ENCODE data around the gene ASMTL. TPM values are rescaled to one million over a fixed set of nuclear protein-coding genes. Genes with fewer than 3 reads are reported as not detected.
A peak's percentile ranks its signal among the peaks of the same experiment; 100 is the strongest.
"Not testable (repeated sequence)": the region's sequence is repeated elsewhere in the genome, so short reads cannot be mapped to it uniquely, and the experiment has no call there.

ASMTL gene
- total RNA-seq, 2 donors from 2014 or later, result 84.8 to 94.2 TPM

DNA sequence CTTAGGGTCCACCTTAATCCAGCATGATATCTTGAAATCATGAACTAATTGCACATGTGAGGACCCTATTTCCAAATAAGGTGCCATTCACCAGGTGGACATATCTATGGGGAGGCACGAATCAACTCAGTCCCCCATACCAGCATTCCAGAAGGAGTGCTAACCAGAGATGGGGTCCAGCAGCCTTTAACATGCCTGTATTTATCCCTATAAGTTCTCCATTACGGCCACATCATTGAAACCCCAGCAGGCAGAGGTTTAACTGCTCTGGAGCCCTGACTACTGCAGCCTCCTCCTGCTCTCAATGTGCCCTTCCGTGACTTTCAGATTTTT is 3.2 kb upstream of the ASMTL start:
- DNase-seq (ENCODE audit: low spot score) (no peak), ATAC-seq (no peak)
- Mint-ChIP-seq H3K36me3 (no peaks in the 10 kb centered on the region), H3K27ac (peak overlapping the region; percentile 14 to 28), H3K4me3 (peak overlapping the region; percentile 27), H3K9me3 (no peaks in the 10 kb centered on the region), H3K4me1 (ENCODE audit: low read depth in 2 of 2) (peaks cover 5 to 6% of the 10 kb centered on the region in 2 donors), H3K27me3 (no peaks in the 10 kb centered on the region)

GRCh38 chrX:1453951-1454785 is 1.5 kb upstream of the ASMTL start:
- peak overlapping the region in 1 of 2 donors; percentile 17 for H3K27ac Mint-ChIP-seq
- peak overlapping the region; percentile 53 for H3K4me3 Mint-ChIP-seq
- H3K9me3 Mint-ChIP-seq, result peaks cover 8% of the 10 kb centered on the region
- peak; percentile 41 to 56 for ATAC-seq
- DNase-seq (ENCODE audit: low spot score), result peak; percentile 89
- H3K4me1 Mint-ChIP-seq (ENCODE audit: low read depth in 2 of 2), result peaks cover 15 to 17% of the 10 kb centered on the region in 2 donors
- H3K27me3 Mint-ChIP-seq, result no peaks in the 10 kb centered on the region
- peaks cover 11% of the 10 kb centered on the region for H3K36me3 Mint-ChIP-seq

DNA sequence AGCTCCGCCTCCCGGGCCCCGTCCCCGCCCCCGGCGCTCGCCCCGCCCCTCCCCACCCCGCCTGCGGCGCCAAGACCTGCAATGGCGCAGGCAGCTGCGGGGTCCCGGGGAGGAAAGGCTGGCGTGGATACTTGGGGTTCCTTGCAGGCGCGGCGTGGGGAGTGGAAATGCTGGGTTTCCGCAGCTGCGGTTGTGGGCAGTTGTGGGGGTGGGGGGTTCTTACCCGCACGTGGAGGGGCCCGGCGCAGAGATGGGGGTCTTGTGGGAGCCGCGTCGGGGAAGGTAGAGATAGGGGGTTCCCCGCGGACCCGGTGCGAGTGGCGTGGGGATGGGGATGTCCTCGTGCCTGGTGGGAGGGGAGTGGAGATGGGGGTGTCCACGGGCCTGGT is 680 bp upstream of the ASMTL start:
- Mint-ChIP-seq H3K27me3 (no peaks in the 10 kb centered on the region), H3K9me3 (peaks cover 16% of the 10 kb centered on the region), H3K27ac (peak overlapping the region; percentile 1 to 71), H3K4me1 (ENCODE audit: low read depth in 2 of 2) (peaks cover 23 to 25% of the 10 kb centered on the region in 2 donors), H3K36me3 (peaks cover 18% of the 10 kb centered on the region), H3K4me3 (peak overlapping the region; percentile 89)
- DNase-seq (ENCODE audit: low spot score), result peak; percentile 85
- peak; percentile 39 to 59 for ATAC-seq

- ATAC-seq (no peak), DNase-seq (ENCODE audit: low spot score) (no peak)
- Mint-ChIP-seq H3K27me3 (no peaks in the 10 kb centered on the region), H3K4me3 (peak overlapping the region; percentile 89), H3K27ac (peak overlapping the region; percentile 1 to 71), H3K4me1 (ENCODE audit: low read depth in 2 of 2) (peaks cover 38 to 40% of the 10 kb centered on the region in 2 donors), H3K9me3 (peaks cover 29% of the 10 kb centered on the region), H3K36me3 (peaks cover 33% of the 10 kb centered on the region)
These were observed 821 bp downstream of the ASMTL start for GRCh38 chrX:1451661-1452515.

- DNase-seq (ENCODE audit: low spot score), result no peak
- Mint-ChIP-seq H3K36me3 (peaks cover 37% of the 10 kb centered on the region), H3K27me3 (no peaks in the 10 kb centered on the region), H3K4me3 (peak overlapping the region; percentile 89), H3K9me3 (peaks cover 29% of the 10 kb centered on the region), H3K4me1 (ENCODE audit: low read depth in 2 of 2) (peaks cover 42 to 46% of the 10 kb centered on the region in 2 donors), H3K27ac (peak overlapping the region in 1 of 2 donors; percentile 71)
- no peak for ATAC-seq
These were observed 1.5 kb downstream of the ASMTL start for GRCh38 chrX:1451251-1451660.

DNA sequence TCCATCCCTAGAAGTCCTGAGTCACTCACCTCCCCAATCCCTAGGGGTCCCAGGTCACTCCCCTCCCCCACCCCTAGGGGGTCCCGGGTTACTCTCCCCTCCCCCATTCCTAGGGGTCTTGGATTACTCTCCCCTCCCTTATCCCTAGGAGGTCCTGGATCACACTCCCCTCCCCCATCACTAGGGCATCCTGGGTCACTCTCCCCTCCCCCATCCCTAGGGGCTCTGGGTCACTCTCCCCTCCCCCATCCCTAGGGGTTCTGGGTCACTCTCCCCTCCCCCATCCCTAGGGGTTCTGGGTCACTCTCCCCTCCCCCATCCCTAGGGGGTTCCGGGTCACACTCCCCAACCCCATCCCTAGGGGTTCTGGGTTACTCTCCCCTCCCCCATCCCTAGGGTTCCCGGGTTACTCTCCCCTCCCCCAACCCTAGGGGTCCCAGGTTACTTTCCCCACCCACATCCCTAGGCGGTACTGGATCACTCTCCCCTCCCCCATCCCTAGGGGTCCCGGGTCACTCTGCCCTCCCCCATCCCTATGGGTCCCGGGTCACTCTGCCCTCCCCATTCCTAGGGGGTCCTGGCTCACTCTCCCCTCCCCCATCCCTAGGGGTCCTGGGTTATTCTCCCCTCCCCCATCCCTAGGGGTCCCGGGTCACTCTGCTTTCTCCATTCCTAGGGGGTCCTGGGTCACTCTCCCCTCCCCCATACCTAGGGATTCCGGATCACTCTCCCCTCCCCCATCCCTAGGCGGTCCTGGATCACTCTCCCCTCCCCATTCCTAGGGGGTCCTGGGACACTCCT is 2.1 kb downstream of the ASMTL start:
- H3K4me1 Mint-ChIP-seq (ENCODE audit: low read depth in 2 of 2), result peaks cover 45 to 47% of the 10 kb centered on the region in 2 donors
- peaks cover 37% of the 10 kb centered on the region for H3K36me3 Mint-ChIP-seq
- DNase-seq (ENCODE audit: low spot score), result no peak
- no peaks in the 10 kb centered on the region for H3K27me3 Mint-ChIP-seq
- H3K9me3 Mint-ChIP-seq, result peaks cover 29% of the 10 kb centered on the region
- no peak for ATAC-seq
- peak overlapping the region; percentile 2 to 89 for H3K27ac Mint-ChIP-seq
- peak overlapping the region; percentile 35 for H3K4me3 Mint-ChIP-seq

- Mint-ChIP-seq H3K27me3 (no peaks in the 10 kb centered on the region), H3K36me3 (peaks cover 41% of the 10 kb centered on the region), H3K27ac (peak overlapping the region; percentile 2 to 89), H3K9me3 (peaks cover 31% of the 10 kb centered on the region), H3K4me1 (ENCODE audit: low read depth in 2 of 2) (peaks cover 49 to 51% of the 10 kb centered on the region in 2 donors), H3K4me3 (peak overlapping the region; percentile 35)
- ATAC-seq, result no peak
- DNase-seq (ENCODE audit: low spot score), result no peak
These were observed 2.9 kb downstream of the ASMTL start for GRCh38 chrX:1449823-1450149.

GRCh38 chrX:1449036-1449822 is 3.5 kb downstream of the ASMTL start:
- Mint-ChIP-seq H3K36me3 (peaks cover 45% of the 10 kb centered on the region), H3K4me1 (ENCODE audit: low read depth in 2 of 2) (peaks cover 52 to 55% of the 10 kb centered on the region in 2 donors), H3K9me3 (peaks cover 34% of the 10 kb centered on the region), H3K4me3 (peak overlapping the region; percentile 35), H3K27ac (peak overlapping the region; percentile 52 to 89), H3K27me3 (no peaks in the 10 kb centered on the region)
- no peak for DNase-seq (ENCODE audit: low spot score)
- ATAC-seq, result no peak

- H3K4me3 Mint-ChIP-seq, result peak overlapping the region; percentile 35
- H3K4me1 Mint-ChIP-seq (ENCODE audit: low read depth in 2 of 2), result peaks cover 52 to 60% of the 10 kb centered on the region in 2 donors
- not testable (repeated sequence) for DNase-seq (ENCODE audit: low spot score); ATAC-seq; H3K27me3 Mint-ChIP-seq
- peaks cover 38% of the 10 kb centered on the region for H3K9me3 Mint-ChIP-seq
- peaks cover 51% of the 10 kb centered on the region for H3K36me3 Mint-ChIP-seq
- H3K27ac Mint-ChIP-seq, result peak overlapping the region; percentile 52 to 89
These were observed 4.1 kb downstream of the ASMTL start for GRCh38 chrX:1448573-1449001.

GRCh38 chrX:1447969-1448572 is 4.6 kb downstream of the ASMTL start:
- peaks cover 52 to 61% of the 10 kb centered on the region in 2 donors for H3K4me1 Mint-ChIP-seq (ENCODE audit: low read depth in 2 of 2)
- peak overlapping the region; percentile 52 to 89 for H3K27ac Mint-ChIP-seq
- H3K4me3 Mint-ChIP-seq, result peak overlapping the region; percentile 35
- H3K36me3 Mint-ChIP-seq, result peaks cover 55% of the 10 kb centered on the region
- H3K9me3 Mint-ChIP-seq, result peaks cover 38% of the 10 kb centered on the region
- DNase-seq (ENCODE audit: low spot score); H3K27me3 Mint-ChIP-seq; ATAC-seq: not testable (repeated sequence)

- Mint-ChIP-seq H3K9me3 (peaks cover 38% of the 10 kb centered on the region), H3K4me3 (peak overlapping the region; percentile 58), H3K36me3 (peaks cover 55% of the 10 kb centered on the region), H3K4me1 (ENCODE audit: low read depth in 2 of 2) (peaks cover 52 to 61% of the 10 kb centered on the region in 2 donors), H3K27ac (peak overlapping the region; percentile 76 to 89)
- not testable (repeated sequence) for DNase-seq (ENCODE audit: low spot score); H3K27me3 Mint-ChIP-seq
- ATAC-seq, result peak; percentile 80 to 82
These were observed 5.4 kb downstream of the ASMTL start for GRCh38 chrX:1446984-1447968.
